HG02973 (cell line): ENCODE data around the gene ARHGAP45.
"Not testable (repeated sequence)": the region's sequence is repeated elsewhere in the genome, so short reads cannot be mapped to it uniquely, and the experiment has no call there.

Experiments
- ATAC-seq: cut with Tn5 transposase; IDR thresholded peaks from one replicate; pipeline ENCODE4 v1.9.1; 2021; ENCODE audit warnings: moderate library complexity; ENCODE audit not compliant: unreplicated experiment

ARHGAP45 gene, protein sequence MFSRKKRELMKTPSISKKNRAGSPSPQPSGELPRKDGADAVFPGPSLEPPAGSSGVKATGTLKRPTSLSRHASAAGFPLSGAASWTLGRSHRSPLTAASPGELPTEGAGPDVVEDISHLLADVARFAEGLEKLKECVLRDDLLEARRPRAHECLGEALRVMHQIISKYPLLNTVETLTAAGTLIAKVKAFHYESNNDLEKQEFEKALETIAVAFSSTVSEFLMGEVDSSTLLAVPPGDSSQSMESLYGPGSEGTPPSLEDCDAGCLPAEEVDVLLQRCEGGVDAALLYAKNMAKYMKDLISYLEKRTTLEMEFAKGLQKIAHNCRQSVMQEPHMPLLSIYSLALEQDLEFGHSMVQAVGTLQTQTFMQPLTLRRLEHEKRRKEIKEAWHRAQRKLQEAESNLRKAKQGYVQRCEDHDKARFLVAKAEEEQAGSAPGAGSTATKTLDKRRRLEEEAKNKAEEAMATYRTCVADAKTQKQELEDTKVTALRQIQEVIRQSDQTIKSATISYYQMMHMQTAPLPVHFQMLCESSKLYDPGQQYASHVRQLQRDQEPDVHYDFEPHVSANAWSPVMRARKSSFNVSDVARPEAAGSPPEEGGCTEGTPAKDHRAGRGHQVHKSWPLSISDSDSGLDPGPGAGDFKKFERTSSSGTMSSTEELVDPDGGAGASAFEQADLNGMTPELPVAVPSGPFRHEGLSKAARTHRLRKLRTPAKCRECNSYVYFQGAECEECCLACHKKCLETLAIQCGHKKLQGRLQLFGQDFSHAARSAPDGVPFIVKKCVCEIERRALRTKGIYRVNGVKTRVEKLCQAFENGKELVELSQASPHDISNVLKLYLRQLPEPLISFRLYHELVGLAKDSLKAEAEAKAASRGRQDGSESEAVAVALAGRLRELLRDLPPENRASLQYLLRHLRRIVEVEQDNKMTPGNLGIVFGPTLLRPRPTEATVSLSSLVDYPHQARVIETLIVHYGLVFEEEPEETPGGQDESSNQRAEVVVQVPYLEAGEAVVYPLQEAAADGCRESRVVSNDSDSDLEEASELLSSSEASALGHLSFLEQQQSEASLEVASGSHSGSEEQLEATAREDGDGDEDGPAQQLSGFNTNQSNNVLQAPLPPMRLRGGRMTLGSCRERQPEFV

DNA sequence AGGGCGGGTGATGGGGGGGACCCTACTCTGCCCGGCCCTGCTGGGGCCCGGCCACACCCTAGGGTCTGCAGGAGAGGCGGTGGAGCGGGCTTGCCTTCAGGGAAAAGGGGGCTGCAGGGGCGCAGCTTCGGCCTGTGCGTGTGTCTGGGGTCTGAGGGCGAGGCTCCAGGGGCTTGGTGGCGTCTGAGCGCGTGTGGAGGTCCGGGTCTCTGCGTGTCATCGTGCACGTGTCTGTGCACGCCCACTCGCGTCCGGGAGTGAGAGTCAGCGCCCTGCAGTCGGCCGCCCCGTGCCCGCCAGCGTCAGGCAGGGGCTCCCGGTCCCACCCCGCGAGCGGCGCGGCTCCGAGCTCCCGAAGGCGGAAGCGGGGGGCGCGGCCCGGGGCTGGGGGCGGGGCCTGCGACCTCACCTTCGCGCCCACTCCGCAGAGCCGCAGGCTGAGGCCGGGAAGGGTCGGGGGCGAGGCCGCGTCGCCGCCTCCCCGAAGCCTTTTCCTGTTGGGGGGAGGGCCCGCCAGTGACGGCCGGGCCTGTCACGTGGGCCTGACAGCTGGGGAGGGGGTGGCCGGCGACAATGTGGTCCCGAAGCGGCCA, at the start of gene ARHGAP45:
ARHGAP45 (plus strand) TSS at position 420 of the 593 bp plus-strand sequence. CDS start 239 bp downstream, outside the sequence.
- no peak for ATAC-seq

DNA sequence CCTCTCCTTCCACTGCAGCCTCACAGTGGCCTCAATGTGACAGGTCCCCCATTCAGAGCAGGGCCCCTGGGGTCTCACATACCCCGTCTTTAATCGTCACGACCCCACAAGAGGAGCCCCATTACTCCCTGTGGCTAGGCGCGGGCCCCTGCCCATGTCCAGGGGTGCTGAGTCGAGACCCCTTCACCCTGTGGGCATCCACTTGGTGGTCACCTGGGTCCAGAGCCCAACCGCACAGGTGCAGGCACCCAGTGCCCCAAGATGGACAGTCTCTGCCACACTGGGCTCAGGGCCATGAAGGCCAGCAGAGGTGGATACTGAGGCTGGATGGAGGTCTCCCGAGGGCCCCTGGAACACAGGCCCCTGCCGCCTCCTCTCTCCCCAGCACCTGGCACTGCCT, 49.1 kb upstream of the ARHGAP45 start:
- ATAC-seq = no peak

DNA sequence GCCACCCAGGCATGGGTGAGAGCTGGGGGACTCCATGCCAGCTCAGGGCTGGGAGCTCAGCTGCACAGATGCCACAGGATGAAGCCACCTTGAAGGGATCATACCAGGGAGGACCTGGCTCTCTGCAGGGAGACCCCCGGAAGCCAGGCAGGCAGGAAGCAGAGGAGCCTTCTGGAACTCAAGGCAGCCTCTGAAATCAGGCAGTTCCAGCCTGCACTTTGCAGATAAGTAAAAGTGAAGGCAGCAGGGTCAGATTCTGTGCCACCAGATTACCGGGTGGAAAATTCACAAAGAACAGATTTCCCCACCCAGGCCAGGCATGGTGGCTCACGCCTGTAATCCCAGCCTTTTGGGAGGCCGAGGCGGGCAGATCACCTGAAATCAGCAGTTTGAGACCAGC, 48.6 kb upstream of the ARHGAP45 start:
- ATAC-seq = no peak

DNA sequence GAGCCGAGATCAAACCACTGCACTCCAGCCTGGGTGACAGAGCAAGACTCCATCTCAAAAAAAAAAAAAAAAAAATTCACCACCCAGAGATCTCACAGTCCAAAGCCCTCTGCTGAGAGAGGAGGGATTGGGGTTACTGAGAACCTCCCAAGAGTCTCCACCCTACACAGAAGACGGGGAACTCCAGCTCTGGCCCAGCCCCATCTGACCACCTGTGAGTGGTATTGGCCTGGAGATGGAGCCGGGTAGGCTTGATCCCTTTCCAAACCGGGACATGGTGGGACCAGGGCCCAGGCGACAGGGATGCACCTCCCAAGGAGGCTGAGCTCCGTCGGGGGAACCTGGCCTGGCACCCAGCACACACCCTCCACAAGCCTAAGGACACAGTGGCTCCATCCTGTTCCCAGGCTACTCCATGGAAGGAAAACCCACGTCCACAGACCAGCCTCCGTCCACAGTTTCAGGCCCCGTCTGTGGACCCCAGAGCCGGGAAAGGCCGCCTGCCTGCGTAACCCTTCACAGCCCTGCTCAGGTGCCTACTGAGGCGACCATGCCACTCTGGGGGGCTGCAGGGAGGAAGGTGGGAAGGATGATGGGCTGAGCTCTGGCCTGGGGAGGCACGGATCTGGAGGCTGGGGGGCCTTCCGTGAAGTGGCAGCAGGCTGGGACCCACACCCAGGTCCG, 47.9 kb upstream of the ARHGAP45 start:
- ATAC-seq = no peak

DNA sequence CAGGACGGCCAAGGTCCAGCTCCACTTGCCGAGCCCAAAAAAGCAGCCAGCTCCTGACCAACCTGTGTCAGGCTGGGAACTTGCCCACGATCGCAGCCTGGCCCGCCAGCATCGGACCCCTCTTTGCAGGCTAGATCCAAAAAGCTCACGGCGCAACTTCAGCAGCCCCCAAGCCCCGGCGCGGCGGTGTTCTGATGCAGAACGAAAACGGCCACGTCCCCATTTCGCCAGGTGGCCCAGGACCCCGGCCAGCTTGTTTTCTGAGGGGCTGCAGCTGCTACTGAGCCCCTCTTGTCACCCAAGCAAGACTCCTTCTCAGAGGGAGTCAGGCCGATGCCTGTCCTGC, 47.4 kb upstream of the ARHGAP45 start:
- no peak for ATAC-seq

DNA sequence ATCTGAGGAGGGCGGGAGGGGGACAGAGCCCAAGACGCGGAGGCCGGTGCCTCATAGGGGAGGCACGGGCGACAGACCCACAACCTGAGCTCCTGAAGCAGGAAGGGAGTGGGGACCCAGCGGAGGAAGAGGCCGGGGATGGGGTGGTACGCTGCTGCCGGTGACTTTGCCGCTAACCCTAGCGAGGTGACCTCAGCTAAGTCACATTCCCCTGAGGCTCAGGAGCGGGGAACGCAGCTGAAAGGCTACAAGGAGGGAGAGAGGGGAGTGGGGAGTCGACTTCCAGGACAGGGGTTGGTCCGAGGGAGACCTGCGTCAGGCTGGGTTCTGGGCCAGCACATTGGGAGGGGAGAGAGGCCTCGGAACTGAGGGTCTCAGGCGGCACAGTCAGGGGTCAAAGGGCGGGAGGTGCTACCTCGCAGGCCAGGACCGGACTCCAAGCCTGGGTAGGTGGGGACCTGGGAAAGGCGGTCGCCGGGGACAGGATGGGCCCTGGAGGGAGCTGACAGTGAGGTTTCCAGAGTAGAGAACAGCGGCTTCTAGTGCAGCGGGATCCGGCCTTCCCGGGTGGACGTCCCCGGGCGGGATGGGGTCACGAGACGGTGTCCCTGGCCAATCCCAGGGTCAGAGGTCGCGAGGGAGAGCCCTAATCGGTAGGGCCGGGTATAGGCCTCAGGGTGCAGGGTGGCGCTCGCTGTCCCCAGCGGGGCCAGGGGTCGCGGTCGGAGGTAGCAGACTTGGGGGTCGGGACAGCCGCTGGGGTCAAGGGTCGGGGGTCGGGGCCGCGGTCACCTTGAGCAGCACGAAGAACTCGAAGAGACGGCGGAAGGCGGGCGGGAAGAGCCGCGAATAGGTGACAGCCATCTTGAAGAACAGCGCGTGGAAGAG, 46.7 kb upstream of the ARHGAP45 start:
- ATAC-seq = peak; percentile 4

DNA sequence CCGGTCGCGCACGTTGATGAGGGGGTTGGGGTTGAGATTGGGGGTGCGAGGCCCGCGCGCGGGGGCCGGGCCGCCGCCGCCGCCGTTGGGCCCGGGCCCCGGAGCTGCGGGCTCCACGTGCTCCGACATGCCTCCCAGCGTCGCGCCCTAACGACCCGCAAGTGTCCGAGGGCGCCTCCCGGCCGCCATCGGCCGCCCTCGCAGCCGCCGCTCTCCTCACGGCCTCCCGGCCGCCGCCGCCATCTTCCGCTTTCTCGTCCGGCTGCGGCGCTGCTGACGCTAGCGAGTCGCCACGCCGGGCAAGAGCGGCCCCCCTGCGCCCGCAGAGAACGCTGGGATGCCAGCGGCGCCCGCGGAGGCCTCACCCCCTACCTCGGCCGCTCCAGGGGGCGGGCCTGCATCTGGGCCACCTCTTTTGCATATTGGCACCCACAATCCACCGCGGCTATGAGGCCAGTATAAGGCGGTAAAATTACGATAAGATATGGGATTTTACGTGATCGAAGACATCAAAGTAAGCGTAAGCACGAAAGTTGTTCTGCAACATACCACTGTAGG, 46.0 kb upstream of the ARHGAP45 start, which contains the start of gene TMEM259:
TMEM259 (minus strand) TSS at position 256 of the 558 bp plus-strand sequence; CDS start at position 129, 127 bp downstream.
- peak; percentile 70 for ATAC-seq

DNA sequence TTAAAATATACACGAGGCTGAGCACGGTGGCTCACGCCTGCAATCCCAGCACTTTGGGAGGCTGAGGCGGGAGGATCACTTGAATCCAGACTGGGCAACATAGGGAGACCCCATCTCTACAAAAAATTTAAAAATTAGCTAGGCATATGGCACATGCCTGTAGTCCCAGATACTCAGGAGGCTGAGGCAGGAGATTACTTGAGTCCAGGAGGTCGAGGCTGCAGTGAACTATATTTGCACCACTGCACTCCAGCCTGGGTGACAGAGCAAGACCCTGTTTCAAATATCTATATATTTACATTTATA, 43.1 kb upstream of the ARHGAP45 start:
- ATAC-seq = not testable (repeated sequence)

DNA sequence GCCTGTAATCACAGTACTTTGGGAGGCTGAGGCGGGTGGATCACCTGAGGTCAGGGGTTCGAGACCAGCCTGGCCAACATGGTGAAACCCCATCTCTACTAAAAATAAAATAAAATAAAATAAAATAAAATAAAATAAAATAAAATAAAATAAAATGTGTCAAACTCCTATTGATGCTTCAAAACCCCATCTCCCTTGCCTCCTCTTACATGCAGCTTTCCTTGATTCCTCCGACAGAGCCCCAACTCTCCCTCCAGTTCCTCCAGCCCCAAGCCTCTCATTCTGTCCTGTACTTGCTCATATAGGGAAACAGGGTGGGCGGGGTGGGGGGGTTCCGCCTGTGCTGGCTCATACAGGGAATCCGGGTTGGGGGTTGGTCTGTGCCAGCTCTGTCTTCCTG, 41.9 kb upstream of the ARHGAP45 start:
- not testable (repeated sequence) for ATAC-seq

DNA sequence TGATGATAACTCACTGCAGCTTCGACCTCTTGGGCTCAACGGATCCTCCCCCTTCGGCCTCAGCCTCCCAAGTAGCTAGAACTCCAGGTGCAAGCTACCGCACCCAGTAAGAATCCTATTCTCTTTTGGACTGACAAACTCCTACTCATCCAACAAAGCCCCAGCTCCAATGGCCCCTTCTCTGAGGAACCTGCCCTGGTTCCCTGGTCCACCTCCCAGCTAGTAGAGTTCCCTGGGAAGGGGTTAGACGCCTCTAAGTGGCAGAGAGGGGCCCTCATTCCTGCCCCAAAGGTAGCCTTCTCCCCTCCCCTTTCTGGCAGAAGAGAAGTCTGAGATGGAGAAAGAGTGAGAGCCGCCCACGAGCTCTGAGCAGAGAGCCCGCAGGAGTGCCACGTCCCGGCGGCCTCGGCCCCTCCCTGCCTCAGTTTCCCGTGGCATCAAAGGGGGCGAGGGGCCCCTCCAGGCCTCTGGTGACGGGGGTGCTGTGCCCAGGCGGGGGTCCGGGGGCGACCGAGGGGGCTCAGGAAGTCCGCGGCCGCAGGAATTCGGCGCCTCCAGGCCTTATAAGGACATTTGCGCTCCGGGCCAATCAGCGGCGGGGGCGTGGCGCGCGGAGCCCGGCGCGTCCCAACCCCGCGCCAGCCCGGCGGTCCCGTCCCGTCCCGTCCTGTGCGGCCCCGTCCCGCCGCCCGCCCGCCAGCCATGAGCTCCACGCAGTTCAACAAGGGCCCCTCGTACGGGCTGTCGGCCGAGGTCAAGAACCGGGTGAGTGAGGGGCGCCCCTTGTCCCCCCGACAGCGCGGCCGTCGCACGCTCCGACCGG, 40.8 kb upstream of the ARHGAP45 start, which contains the start of gene CNN2:
CNN2 (plus strand) TSS at position 649 of the 823 bp plus-strand sequence; CDS start at position 703, 54 bp downstream.
- ATAC-seq = peak; percentile 46

DNA sequence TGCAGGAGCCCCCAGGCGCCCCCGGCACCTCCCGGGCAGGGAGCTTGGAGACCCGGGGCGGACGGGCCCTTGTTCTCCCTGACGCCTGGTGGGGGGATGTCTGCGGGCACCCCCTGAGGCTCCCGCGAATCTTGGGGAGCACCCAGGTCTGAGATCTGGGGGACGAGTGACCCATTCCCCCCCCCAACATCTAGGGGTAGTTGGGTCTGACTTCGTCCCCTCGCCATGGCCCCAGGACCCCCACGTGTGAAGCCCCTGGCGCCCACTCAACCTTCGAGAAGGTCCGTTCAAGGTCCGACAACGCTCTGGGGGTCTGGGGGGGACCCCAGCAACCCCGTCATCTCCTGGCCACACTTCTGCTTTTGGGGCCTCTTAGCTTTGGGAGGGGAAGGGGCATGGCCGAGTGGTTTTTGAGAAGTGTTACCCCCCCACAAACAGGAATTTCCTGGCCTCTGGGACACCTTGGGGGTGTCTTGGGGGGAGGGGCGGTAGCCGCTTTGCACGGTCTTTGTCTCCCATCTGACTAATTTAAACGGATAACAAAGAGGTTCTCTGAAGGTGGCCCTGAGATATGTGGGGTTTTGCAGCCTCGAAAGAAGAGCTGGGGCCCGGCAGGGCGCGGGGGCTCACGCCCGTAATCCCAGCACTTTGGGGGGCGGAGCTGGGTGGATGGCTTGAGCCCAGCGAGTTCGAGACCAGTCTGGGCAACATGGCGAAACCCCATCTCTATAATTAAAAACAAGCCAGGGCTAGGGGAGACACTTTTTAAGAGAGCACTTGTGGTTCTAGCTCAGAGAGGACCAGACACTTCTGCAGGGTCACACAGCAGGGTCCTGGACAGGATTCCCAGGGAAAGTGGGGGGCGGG, 40.0 kb upstream of the ARHGAP45 start:
- no peak for ATAC-seq

DNA sequence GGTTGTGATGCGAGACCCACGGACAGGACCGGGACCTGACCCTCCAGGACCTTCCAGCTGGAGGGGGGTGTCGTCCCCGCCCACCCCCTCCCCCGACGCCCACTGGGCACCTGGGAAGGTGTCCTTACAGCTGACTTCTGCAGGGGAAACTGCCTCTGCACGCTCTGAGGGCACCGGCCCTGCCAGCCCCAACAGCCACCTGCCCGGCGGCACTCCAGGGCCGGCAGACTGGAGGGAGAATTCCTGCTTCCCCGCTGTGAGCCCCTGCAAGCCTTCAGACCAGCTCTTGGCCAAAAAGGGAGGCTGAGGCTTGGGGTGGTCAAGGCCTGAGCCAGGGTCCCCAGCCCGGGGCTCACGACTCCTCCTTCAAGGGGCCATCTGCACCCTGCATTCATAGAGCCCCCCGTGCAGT, 39.3 kb upstream of the ARHGAP45 start:
- no peak for ATAC-seq

DNA sequence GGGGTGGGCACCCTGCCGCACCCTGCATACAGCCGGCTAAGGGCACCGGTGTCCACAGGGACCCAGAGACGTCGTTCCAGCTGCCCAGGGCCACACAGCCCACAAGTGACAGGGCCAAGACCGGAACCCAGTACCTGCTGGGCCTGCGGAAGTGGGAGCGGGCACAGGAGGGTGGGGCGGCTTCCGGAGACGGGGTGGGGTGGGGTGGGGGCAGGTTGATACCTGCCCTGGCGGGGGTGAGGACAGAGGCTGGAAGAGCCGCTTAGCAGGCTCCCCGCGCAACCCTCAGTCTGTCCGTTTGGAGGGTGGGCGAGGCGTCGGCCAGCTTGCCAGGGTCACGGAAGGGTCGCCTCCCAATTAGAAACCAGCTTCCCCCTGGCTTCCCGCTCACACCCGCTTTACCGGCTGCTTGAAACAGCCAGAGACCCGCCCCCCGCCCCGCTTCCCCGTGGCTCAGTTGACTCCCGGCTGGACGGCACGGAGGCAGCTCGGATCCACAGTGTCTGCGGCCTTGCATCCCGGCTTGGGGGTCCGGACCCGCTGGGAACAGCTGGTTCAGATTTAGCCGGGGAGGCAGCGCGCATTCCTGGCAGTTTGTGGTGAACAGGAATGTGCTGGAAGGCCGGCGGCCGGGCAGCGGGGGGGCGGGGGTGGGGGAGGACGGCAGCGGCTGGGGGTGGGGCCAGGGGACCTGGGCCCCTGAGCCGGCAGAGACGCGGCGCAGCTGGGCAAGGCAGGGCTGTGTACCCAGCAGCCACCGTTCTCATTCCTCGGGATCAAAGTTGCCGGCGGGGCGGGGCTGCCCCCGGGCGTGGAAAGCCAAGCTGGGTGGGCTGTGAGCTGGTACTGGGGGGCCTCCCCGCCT, 38.7 kb upstream of the ARHGAP45 start:
- no peak for ATAC-seq

DNA sequence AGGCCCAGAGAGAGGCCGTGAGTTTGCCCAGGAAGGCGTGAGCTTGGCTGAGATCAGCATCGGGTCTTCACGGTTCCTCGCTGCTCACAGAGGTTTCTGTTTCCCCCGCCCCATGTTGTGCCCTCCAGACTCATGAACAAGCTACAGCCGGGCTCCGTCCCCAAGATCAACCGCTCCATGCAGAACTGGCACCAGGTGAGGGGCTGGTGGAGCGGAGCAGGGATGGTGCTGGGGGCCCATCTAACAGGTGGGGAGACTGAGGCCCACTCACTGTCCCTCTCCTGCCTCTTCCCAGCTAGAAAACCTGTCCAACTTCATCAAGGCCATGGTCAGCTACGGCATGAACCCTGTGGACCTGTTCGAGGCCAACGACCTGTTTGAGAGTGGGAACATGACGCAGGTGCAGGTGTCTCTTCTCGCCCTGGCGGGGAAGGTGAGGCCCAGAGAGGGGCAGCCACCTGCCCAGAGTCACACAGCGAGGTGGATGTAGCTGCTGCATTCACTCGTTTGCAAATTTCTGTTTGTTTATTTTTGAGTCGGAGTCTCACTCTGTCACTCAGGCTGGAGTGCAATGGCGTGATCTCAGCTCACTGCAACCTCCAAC, 34.6 kb upstream of the ARHGAP45 start:
- ATAC-seq = no peak

DNA sequence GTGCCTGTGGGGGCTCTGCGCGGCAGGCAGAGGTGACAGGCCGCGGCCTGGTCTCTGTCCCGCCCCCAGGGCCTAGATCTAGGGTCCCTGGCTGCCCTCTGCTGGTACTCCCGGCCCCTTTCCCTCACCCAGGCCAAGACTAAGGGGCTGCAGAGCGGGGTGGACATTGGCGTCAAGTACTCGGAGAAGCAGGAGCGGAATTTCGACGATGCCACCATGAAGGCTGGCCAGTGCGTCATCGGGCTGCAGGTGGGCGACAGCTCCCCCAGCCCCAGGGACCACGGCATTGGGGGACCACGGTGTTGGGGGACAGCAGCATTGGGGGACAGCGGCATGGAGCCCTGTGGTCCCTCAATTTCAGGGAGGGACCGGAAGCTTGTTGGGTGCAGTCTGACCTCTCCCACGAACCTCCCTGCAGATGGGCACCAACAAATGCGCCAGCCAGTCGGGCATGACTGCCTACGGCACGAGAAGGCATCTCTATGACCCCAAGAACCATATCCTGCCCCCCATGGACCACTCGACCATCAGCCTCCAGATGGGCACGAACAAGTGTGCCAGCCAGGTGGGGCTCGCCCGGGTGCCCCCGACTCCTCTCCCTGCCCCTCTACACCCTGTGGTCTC, 30.9 kb upstream of the ARHGAP45 start:
- no peak for ATAC-seq
